GM15510 (cell line): ENCODE measurements around the gene DNAJC15.

Experiments
- POLR2A ChIP-seq: IDR thresholded peaks from 3 replicates; pipeline ENCODE4 v1.6.1; 2011; ENCODE audit warnings: borderline replicate concordance; ENCODE audit not compliant: insufficient read length; ENCODE audit errors: extremely low read depth

Gene DNAJC15

DNA sequence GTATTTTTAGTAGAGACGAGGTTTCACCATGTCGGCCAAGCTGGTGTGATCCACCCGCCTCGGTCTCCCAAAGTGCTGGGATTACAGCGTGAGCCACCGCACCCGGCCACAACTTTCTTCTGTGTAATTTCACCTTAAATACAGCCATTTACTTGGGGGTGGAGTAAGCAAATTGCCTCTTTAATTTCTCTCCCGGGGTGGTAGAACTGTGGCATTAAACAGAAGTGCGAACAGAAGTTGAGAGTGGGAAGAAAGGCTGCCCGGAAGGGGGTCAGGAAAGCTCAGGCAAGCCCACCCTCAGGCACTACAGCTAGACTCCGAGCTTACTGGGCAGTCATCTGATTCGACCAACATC is 475 bp upstream of the DNAJC15 start:
- TF ChIP-seq POLR2A = no peak

DNA sequence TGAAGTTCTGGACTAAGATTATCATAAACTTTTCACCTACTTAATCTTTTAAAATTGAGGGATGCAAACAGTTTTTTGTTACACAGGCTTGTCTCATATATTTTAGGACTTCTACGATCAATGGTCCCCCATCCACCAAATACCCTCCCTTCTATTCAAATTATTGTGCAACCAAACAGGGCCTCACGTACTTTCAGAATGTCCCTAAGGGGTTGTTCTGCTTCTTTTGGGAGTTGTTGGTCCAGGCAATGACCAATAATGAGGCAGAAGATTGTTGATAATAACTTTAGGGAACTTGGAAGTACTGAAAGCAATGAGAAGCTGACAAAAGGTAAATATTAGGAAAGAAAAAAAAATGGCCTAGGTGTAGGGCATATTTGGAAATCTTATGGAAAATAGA is 2.9 kb downstream of the DNAJC15 start:
- no peak for TF ChIP-seq POLR2A

DNA sequence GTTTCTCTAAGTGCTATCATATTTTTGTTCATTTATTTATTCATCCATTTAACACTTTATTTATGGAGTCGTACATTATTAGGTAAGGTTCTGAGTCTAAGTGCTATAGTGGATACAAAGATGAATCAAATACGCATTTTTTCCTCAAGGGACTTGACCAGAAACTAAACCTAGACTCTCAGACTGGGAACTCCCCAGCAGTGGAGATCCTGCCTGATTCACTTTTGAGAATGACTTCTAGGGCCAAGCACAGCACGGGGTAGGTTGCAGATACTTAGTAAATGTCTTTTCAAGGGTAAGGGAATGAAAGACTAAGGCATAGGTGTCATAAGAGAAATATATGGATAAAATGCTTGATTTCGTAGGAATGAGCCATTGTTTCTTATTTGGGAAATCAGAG is 7.2 kb downstream of the DNAJC15 start:
- TF ChIP-seq POLR2A = no peak

DNA sequence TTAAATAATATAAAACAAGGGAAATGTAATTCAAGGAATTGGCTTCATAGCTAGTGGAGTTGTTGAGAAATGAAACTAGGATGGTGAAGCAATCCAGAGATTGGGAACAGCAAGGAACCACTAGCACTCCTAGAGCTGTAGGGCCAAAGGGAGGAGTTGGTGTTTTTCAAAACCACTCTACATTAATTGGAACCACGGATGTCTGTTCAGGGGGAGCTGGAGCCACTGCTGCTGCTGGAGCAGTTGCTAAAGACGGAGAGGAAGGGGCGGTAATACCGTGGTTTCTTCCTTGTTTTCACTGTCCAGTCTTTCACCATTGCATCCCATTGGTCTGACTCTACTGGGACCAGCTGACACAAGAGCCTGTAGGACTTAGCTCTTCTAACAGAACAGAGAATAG is 8.5 kb downstream of the DNAJC15 start:
- no peak for TF ChIP-seq POLR2A

DNA sequence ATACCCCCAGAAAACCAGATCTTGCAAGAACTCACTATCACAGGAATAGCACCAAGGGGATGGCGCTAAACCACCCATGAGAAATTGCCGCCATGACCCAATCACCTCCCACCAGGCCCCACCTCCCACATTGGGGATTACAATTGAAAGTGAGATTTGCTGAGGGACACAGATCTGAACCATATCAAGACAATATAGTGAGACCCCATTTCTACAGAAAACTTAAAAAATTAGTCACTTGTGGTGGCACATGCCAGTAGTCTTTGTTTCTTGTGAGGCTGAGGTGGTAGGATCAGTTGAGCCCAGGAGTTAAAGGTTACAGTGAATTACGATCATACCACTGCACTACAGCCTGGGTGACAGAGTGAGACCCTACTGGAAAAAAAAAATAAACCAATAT is 9.7 kb downstream of the DNAJC15 start:
- no peak for TF ChIP-seq POLR2A

GRCh38 chr13:43036351-43037250 is 13.2 kb downstream of the DNAJC15 start:
- no peak for TF ChIP-seq POLR2A

GRCh38 chr13:43039966-43040365 is 16.6 kb downstream of the DNAJC15 start:
- TF ChIP-seq POLR2A = no peak

- no peak for TF ChIP-seq POLR2A
Observed at GRCh38 chr13:43041369-43041921, 18.1 kb downstream of the DNAJC15 start.

- no peak for TF ChIP-seq POLR2A
Observed at GRCh38 chr13:43042410-43042921, 19.1 kb downstream of the DNAJC15 start.

GRCh38 chr13:43044720-43045301 is 21.4 kb downstream of the DNAJC15 start:
- no peak for TF ChIP-seq POLR2A

DNA sequence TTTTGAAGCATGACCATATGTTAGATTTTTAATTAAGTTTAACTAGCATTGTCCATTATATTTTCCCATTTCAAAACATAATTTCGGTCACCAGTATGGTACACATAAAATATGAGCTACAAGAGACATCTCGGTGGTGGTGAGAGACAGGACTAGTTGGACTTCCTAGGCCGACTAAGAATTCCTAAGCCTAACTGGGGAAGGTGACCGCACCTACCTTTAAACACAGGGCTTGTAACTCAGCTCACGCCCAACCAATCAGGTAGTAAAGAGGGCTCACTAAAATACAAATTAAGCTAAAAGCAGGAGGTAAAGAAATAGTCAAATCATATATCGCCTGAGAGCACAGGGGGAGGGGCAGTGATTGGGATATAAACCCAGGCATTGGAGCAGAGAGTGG is 22.9 kb downstream of the DNAJC15 start:
- no peak for TF ChIP-seq POLR2A

GRCh38 chr13:43054803-43055802 is 31.7 kb downstream of the DNAJC15 start:
- TF ChIP-seq POLR2A = no peak

DNA sequence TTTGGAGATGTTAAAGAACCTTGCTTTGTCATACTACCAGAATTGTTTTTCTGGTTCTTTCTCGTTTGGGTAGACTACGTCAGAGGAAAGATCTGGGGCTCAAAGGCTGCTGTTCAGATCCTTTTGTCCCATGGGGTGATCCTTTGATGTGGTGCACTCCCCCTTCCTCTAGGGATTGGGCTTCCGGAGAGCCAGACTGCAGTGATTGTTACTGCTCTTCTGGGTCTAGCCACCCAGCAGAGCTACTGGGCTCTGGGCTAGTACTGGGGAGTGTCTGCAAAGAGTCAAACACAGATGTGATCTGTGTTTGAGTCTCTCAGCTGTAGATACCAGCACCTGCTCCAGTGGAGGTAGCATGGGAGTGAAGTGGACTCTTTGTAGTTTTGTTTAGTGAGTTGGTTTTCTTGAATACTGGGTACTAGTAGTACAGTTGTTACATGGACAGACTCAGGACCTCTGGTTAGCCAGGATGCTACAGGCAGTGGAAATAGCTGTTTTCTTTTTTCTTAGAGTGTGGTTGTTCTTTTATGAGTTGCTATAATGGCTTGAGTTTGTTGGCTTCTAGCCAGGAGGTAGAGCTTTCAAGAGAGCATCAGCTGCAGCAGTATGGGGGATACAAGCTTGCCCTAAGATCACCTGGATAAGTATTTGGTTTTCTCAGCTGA is 34.4 kb downstream of the DNAJC15 start:
- TF ChIP-seq POLR2A = no peak

GRCh38 chr13:43058318-43058674 is 34.9 kb downstream of the DNAJC15 start:
- no peak for TF ChIP-seq POLR2A
